Measurements from ENCODE around the gene MRE11. TPM values are rescaled to one million over a fixed set of nuclear protein-coding genes. Genes with fewer than 3 reads are reported as not detected.

MRE11 gene
- total RNA-seq, 1 donor from 2014 or later = 14.1 TPM

GRCh38 chr11:94400839-94401772 lies 92.5 kb downstream of the MRE11 start, which contains the start of gene GPR83:
Gene GPR83 (minus strand): TSS chr11:94401419. CDS start chr11:94401247, 172 bp downstream.
- no peaks in the 10 kb centered on the region for H3K79me2 ChIP-seq (ENCODE audit: insufficient read depth, low read length)
- no peak for TF ChIP-seq CTCF (IDR thresholded peaks at IDR 0.05; ENCODE audit: insufficient read depth, low read depth, low read length)
- TF ChIP-seq EZH2 (IDR thresholded peaks at IDR 0.05; ENCODE audit: insufficient read depth, low read length) = peak; percentile 54

GRCh38 chr11:94400457-94400838 lies 93.2 kb downstream of the MRE11 start:
- H2AFZ ChIP-seq (ENCODE audit: low read depth, low read length) = peak overlapping the region; percentile 79
- peak overlapping the region; percentile 41 for H3K9ac ChIP-seq (ENCODE audit: low read length)
- peaks cover 2% of the 10 kb centered on the region for H3K4me1 Mint-ChIP-seq (ENCODE audit: low read depth, unreplicated experiment)
- H3K9me3 Mint-ChIP-seq (ENCODE audit: unreplicated experiment) = peaks cover 4% of the 10 kb centered on the region
- FAIRE-seq (no peak), DNase-seq (ENCODE audit: low read depth) (no peak)
- no peak overlapping the region for H3K27ac Mint-ChIP-seq (ENCODE audit: unreplicated experiment)
- H3K27me3 Mint-ChIP-seq (ENCODE audit: low read depth, unreplicated experiment) = peaks cover 53% of the 10 kb centered on the region
- H3K4me3 ChIP-seq (ENCODE audit: insufficient read depth, low read depth, low read length) = peak overlapping the region; percentile 52
- H4K20me1 ChIP-seq (ENCODE audit: insufficient read depth, low read length) = no peaks in the 10 kb centered on the region
- no peaks in the 10 kb centered on the region for H3K79me2 ChIP-seq (ENCODE audit: insufficient read depth, low read length)
- H3K4me2 ChIP-seq (ENCODE audit: low read length) = peak overlapping the region; percentile 90
- peaks cover 4% of the 10 kb centered on the region for H3K4me1 ChIP-seq (ENCODE audit: insufficient read depth, low read length)
- H3K36me3 ChIP-seq (ENCODE audit: insufficient read depth, low read length) = no peaks in the 10 kb centered on the region
- H3K9me3 ChIP-seq (ENCODE audit: insufficient read depth, low read depth, low read length) = no peaks in the 10 kb centered on the region
- H3K36me3 Mint-ChIP-seq (ENCODE audit: low read depth, unreplicated experiment) = peaks cover 2% of the 10 kb centered on the region
- peaks cover 26% of the 10 kb centered on the region for H3K27me3 ChIP-seq (ENCODE audit: insufficient read depth, low read length)
- TF ChIP-seq CTCF (IDR thresholded peaks at IDR 0.05; ENCODE audit: insufficient read depth, low read depth, low read length) (no peak), EZH2 (IDR thresholded peaks at IDR 0.05; ENCODE audit: insufficient read depth, low read length) (no peak)
- peak overlapping the region; percentile 83 for H3K4me3 Mint-ChIP-seq (ENCODE audit: unreplicated experiment)
- no peak overlapping the region for H3K27ac ChIP-seq (ENCODE audit: low read depth, low read length)

More at GRCh38 chr11:94400839-94401772, 92.5 kb downstream of the MRE11 start, which contains the start of gene GPR83:
- H2AFZ ChIP-seq (ENCODE audit: low read depth, low read length) = peak within 1 kb of the TSS; percentile 79
- H3K4me3 ChIP-seq (ENCODE audit: insufficient read depth, low read depth, low read length) = peak within 1 kb of the TSS; percentile 52
- Mint-ChIP-seq H3K4me3 (ENCODE audit: unreplicated experiment) (peak within 1 kb of the TSS; percentile 83), H3K27me3 (ENCODE audit: low read depth, unreplicated experiment) (peaks cover 50% of the 10 kb centered on the region), H3K27ac (ENCODE audit: unreplicated experiment) (no peak within 1 kb of the TSS), H3K9me3 (ENCODE audit: unreplicated experiment) (peaks cover 4% of the 10 kb centered on the region), H3K36me3 (ENCODE audit: low read depth, unreplicated experiment) (peaks cover 2% of the 10 kb centered on the region), H3K4me1 (ENCODE audit: low read depth, unreplicated experiment) (peaks cover 2% of the 10 kb centered on the region)
- peaks cover 4% of the 10 kb centered on the region for H3K4me1 ChIP-seq (ENCODE audit: insufficient read depth, low read length)
- FAIRE-seq (no peak), DNase-seq (ENCODE audit: low read depth) (peak; percentile 24)
- no peaks in the 10 kb centered on the region for H3K36me3 ChIP-seq (ENCODE audit: insufficient read depth, low read length)
- H3K4me2 ChIP-seq (ENCODE audit: low read length) = peak within 1 kb of the TSS; percentile 90
- H3K27me3 ChIP-seq (ENCODE audit: insufficient read depth, low read length) = peaks cover 26% of the 10 kb centered on the region
- no peaks in the 10 kb centered on the region for H4K20me1 ChIP-seq (ENCODE audit: insufficient read depth, low read length)
- H3K9me3 ChIP-seq (ENCODE audit: insufficient read depth, low read depth, low read length) = no peaks in the 10 kb centered on the region
- H3K9ac ChIP-seq (ENCODE audit: low read length) = peak within 1 kb of the TSS; percentile 41
- H3K27ac ChIP-seq (ENCODE audit: low read depth, low read length) = no peak within 1 kb of the TSS
